Esophagus muscularis mucosa (tissue), 3 donors: Measurements from ENCODE around the gene B4GALT4.

Experiments used
- EP300 ChIP-seq: sonication (generic); formaldehyde crosslinking; IDR thresholded peaks from one replicate; pipeline ENCODE4 v1.6.1; 2017; ENCODE audit warnings: antibody characterized with exemption
- TF ChIP-seq, protein P1 (sequence below), 3 experiments: fragments of 200-600 bp in 2 of 3; fragments of 450-650 bp in 1 of 3; sonication (generic) in 2 of 3; IDR thresholded peaks; one replicate each; pipeline ENCODE4 v1.5.1; 2017 to 2019; ENCODE audit warnings: antibody characterized with exemption in 3 of 3, mild to moderate bottlenecking in 2 of 3, moderate library complexity in 1 of 3

DNA sequence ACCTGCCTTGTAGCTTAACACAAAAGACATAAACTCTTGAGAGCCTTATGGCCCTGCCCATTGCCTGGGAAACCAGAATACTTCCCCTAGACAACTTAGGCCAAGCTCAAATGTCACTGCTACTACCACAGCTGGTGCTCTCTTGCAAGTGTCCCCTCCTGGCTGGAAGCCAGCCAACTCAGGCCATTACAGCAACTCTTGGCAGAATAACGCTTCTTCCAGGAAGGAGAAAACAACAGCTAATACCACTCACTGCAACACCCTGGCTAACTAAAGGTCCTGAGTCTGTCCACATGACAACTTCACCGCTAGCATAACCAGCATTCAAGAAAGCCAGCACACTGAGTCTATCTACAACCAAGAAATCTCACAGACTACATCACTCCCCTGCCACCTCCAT lies 5.1 kb upstream of the B4GALT4 start:
- TF ChIP-seq, protein P1, sequence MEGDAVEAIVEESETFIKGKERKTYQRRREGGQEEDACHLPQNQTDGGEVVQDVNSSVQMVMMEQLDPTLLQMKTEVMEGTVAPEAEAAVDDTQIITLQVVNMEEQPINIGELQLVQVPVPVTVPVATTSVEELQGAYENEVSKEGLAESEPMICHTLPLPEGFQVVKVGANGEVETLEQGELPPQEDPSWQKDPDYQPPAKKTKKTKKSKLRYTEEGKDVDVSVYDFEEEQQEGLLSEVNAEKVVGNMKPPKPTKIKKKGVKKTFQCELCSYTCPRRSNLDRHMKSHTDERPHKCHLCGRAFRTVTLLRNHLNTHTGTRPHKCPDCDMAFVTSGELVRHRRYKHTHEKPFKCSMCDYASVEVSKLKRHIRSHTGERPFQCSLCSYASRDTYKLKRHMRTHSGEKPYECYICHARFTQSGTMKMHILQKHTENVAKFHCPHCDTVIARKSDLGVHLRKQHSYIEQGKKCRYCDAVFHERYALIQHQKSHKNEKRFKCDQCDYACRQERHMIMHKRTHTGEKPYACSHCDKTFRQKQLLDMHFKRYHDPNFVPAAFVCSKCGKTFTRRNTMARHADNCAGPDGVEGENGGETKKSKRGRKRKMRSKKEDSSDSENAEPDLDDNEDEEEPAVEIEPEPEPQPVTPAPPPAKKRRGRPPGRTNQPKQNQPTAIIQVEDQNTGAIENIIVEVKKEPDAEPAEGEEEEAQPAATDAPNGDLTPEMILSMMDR (IDR thresholded peaks at IDR 0.05), result no peak
- no peak for TF ChIP-seq EP300
